Mucosa of stomach (tissue), 1 donor: ENCODE measurements around the gene PEDS1.
"Not testable (repeated sequence)": the region's sequence is repeated elsewhere in the genome, so short reads cannot be mapped to it uniquely, and the experiment has no call there.

Experiments
- H3K27me3 ChIP-seq: one replicate; pipeline ENCODE4 v1.7.0; 2013; ENCODE audit warnings: mild to moderate bottlenecking, low read length; ENCODE audit not compliant: control insufficient read depth, insufficient read depth
- H3K36me3 ChIP-seq: one replicate; pipeline ENCODE4 v1.7.0; 2013; ENCODE audit warnings: low read length; ENCODE audit not compliant: control insufficient read depth, insufficient read depth
- H3K4me1 ChIP-seq: one replicate; pipeline ENCODE4 v1.7.0; 2013; ENCODE audit warnings: mild to moderate bottlenecking, low read length; ENCODE audit not compliant: control insufficient read depth, insufficient read depth
- H3K4me3 ChIP-seq: one replicate; pipeline ENCODE4 v1.7.0; 2013; ENCODE audit warnings: low read length
- H3K9ac ChIP-seq: one replicate; pipeline ENCODE4 v1.7.0; 2013; ENCODE audit warnings: mild to moderate bottlenecking, low read length, moderate library complexity
- H3K9me3 ChIP-seq: one replicate; pipeline ENCODE4 v1.7.0; 2013; ENCODE audit warnings: mild to moderate bottlenecking, low read length, moderate library complexity; ENCODE audit not compliant: control insufficient read depth
- donor health status: Pancreatic carcinoma.

PEDS1 gene

DNA sequence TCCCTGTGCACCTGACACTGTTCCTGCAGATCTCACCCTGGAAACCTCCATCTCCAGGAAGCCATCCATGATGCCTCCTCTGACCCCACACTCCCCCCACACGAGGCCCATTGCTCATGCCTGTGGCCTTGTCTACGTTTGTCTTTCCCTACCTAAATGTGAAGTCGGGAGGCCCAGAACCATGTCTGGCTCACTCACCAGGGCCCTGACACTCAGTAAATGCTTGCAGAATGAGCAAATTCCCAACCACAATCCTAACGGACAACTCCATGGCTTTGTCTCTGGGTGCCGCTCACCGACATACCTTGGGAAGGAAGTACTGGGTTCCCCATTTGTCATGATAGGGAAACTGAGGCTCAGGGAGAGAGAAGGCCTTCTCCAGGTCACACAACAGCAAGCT is 7.3 kb downstream of the PEDS1 start:
- Histone ChIP-seq H3K36me3 (peaks cover 17% of the 10 kb centered on the region), H3K4me3 (no peak overlapping the region), H3K27me3 (no peaks in the 10 kb centered on the region), H3K9me3 (no peaks in the 10 kb centered on the region), H3K4me1 (peaks cover 77% of the 10 kb centered on the region), H3K9ac (peak overlapping the region; percentile 69)

DNA sequence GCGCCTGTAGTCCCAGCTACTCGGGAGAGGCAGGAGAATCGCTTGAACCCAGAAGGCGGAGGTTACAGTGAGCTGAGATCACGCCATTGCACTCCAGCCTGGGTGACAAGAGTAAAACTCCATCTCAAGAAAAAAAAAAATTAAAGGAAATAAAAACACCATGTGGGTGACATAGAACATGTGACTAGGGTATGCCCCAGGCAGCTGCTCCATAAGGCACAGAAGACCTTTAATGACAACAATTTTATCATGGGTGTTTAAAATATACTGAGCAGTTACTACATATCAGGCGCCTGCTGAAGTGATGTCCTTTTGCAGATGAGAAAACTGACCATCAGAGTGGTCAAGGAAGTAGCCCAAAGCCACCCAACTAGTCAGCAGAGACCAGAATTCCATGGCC is 8.0 kb downstream of the PEDS1 start:
- peaks cover 17% of the 10 kb centered on the region for H3K36me3 ChIP-seq
- H3K4me1 ChIP-seq: peaks cover 77% of the 10 kb centered on the region
- H3K27me3 ChIP-seq: no peaks in the 10 kb centered on the region
- H3K9me3 ChIP-seq: no peaks in the 10 kb centered on the region
- H3K4me3 ChIP-seq: no peak overlapping the region
- H3K9ac ChIP-seq: no peak overlapping the region

GRCh38 chr20:50144362-50144761 is 9.2 kb downstream of the PEDS1 start:
- H3K9me3 ChIP-seq: no peaks in the 10 kb centered on the region
- H3K4me1 ChIP-seq: peaks cover 71% of the 10 kb centered on the region
- no peaks in the 10 kb centered on the region for H3K27me3 ChIP-seq
- no peak overlapping the region for H3K9ac ChIP-seq
- no peak overlapping the region for H3K4me3 ChIP-seq
- peaks cover 17% of the 10 kb centered on the region for H3K36me3 ChIP-seq

DNA sequence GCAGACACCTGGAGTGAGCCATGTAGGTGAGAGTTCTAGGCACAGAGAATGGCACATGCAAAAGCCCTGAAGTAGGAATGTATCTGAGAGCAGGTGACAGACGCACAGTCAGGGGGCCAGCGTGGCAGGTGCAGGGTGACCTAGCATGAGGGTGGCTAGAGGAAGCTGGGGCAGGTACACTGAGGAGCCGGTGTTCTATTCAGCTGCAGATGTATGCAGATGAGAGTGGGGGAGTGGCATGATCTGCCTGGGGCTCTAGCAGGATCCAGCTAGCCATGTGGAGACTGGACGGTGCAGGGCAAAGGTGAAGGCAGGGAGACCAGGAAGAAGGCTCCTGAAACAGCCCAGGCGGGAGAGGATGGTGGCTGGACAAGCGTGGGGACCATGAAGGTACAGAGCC is 10.7 kb downstream of the PEDS1 start:
- Histone ChIP-seq H3K4me1 (peaks cover 72% of the 10 kb centered on the region), H3K9ac (no peak overlapping the region), H3K36me3 (peaks cover 14% of the 10 kb centered on the region), H3K4me3 (no peak overlapping the region), H3K9me3 (no peaks in the 10 kb centered on the region), H3K27me3 (no peaks in the 10 kb centered on the region)

DNA sequence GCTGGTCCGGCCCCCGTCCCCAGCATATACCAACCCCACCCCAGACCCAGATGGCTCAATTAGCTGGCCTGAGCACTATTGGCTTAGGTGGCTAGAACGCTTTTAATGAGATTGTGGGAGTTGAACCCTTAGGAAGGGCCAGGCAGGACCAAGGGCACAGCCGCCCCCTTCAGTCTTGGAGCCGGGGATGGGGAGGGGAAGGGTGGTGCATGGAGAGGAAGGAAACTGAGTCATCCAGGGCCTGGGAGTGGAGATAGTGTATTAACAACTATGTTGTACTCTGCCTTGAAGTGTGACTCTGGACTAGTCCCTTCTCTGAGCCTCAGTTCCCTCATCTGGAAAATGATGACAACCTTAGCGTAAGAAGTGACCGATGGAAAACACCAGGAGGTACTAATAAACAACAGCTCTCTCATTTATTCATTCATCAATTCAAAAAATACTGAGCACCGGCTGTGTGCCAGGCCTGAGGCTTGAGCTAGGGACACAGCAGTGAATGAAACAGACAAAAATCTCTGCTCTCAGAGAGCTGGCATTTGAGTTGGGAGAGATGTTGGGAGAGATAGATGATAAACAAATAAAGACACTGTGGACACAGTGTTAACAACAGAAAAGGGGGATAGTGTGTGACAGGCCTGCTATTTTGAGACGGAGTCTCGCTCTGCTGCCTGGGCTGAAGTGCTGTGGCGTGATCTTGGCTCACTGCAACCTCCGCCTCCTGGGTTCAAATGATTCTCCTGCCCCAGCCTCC is 11.5 kb downstream of the PEDS1 start:
- Histone ChIP-seq H3K4me1 (peaks cover 64% of the 10 kb centered on the region), H3K36me3 (peaks cover 14% of the 10 kb centered on the region), H3K27me3 (no peaks in the 10 kb centered on the region), H3K9ac (peak overlapping the region; percentile 16), H3K4me3 (no peak overlapping the region), H3K9me3 (no peaks in the 10 kb centered on the region)

DNA sequence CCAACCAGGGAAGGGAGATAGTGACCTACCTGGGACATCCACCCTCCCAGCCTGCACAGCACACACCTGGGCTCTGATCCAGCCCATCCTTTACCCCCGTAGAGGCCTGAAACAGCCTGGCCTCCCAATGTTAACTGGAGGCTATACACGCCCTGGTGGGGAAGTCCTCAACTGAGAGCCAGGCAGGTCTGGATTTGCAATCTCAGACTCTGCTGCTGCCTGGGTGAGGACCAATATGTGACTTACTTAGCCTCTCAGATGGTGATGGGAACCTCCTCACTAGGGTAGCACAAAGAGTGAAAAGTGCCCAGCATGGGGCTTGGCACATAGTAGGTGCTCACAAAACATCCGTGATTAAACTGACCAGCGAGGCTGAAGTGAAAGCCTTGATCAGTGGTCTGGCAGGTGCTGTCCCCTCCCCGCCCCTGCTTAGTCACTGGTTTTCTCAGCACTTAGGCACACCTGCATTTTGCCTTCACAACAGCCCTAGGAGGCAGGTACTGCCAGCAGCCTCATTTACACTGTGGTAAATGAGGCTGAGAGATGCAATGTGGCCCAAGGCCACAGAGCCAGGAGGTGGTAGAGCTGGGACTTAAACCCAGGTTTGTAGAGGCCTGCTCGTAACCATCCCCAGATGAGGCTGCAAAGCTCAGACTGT is 12.4 kb downstream of the PEDS1 start:
- H3K4me1 ChIP-seq: peaks cover 56% of the 10 kb centered on the region
- no peak overlapping the region for H3K4me3 ChIP-seq
- H3K9ac ChIP-seq: peak overlapping the region; percentile 19
- H3K9me3 ChIP-seq: no peaks in the 10 kb centered on the region
- H3K36me3 ChIP-seq: peaks cover 14% of the 10 kb centered on the region
- no peaks in the 10 kb centered on the region for H3K27me3 ChIP-seq

DNA sequence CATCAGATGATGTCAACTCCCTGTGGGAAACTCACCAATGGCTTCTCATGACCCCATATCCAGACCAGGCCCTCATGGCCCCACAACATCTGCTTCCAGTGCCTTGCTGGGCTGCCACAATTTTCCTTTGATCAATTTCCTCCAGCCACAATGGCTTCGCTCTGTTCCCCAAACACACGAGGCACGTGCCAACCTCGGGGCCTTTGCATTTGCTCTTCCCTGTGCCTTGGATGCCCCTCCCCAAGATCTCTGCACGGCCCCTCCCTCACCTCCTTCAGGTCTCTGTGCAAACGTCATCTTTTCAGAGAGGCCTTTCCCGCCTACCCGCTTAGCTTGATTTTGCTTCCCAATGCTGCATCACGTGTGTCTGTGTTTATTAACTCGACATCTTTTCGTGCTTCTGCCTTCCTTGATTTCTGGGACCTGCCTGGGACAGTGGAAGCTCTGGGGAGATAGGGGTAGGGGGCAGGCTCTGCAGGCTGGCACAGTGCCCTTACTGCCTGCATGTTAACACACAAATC is 13.1 kb downstream of the PEDS1 start:
- H3K9me3 ChIP-seq: no peaks in the 10 kb centered on the region
- H3K36me3 ChIP-seq: peaks cover 14% of the 10 kb centered on the region
- H3K27me3 ChIP-seq: no peaks in the 10 kb centered on the region
- no peak overlapping the region for H3K9ac ChIP-seq
- H3K4me1 ChIP-seq: peaks cover 52% of the 10 kb centered on the region
- no peak overlapping the region for H3K4me3 ChIP-seq

DNA sequence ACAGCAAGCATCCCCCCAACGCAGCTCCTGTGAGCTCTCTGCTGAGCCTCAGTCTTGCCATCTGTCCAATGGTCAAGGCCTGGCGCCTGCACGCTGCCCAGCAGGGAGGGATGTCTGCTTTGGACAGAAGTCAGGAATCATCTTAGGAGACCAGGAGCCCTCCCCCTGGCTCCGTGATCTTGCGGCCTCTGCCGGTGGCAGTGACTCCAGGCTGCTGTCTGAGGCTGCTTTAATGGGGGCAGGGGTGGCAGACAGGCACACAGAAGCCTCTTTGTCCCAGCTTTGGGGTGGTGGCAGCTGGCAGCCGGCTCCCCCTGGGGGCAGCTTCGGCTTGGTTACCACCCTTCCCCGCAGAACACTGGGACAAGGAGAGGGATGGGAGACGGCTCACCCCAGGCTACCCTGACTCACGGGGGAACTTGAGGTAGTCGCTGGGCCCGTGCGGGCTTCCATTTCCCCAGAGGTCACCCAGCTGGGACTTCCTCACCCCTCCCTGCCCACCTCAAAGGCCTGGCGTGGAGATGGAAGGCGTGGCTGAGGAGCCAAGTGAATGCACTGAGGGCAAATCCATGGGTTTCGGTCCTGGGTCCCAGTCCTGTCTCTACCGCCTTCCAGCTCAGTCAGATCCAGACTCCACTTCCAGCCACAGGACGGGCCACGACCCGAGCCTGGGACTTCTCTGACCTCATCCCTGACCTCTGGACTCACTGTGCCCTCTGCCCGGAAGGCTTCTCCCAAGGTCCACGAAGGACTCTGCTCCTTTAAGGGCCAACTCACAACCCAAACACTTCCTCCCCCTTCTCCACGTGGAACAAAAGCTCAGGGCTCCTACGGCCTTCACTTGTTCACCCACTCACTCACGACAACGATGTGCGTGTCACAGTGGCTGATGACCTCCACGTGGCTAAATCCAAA is 14.8 kb downstream of the PEDS1 start:
- Histone ChIP-seq H3K27me3 (no peaks in the 10 kb centered on the region), H3K9me3 (no peaks in the 10 kb centered on the region), H3K9ac (no peak overlapping the region), H3K4me1 (peaks cover 45% of the 10 kb centered on the region), H3K4me3 (no peak overlapping the region), H3K36me3 (peaks cover 14% of the 10 kb centered on the region)

GRCh38 chr20:50138120-50138478 is 15.4 kb downstream of the PEDS1 start:
- H3K4me1 ChIP-seq: peaks cover 43% of the 10 kb centered on the region
- no peaks in the 10 kb centered on the region for H3K27me3 ChIP-seq
- no peaks in the 10 kb centered on the region for H3K9me3 ChIP-seq
- peaks cover 11% of the 10 kb centered on the region for H3K36me3 ChIP-seq
- no peak overlapping the region for H3K4me3 ChIP-seq
- H3K9ac ChIP-seq: no peak overlapping the region

DNA sequence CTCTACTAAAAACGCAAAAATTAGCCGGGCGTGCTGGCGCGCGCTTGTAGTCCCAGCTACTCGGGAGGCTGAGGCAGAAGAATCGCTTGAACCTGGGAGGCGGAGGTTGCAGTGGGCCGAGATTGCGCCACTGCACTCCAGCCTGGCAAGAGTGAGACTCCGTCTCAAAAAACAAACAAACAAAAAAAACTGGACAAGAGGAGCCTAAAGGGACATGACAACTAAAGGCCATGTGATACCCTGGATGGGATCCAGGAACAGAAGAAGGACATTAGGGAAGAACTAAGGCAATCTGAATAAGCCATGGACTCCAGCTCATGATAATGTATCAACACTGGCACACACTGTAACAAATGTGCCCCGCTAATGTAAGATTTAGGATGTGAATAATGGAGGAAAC is 15.8 kb downstream of the PEDS1 start:
- H3K4me1 ChIP-seq: peaks cover 40% of the 10 kb centered on the region
- H3K36me3 ChIP-seq: not testable (repeated sequence)

GRCh38 chr20:50136822-50137599 is 16.5 kb downstream of the PEDS1 start:
- no peak overlapping the region for H3K9ac ChIP-seq
- no peaks in the 10 kb centered on the region for H3K27me3 ChIP-seq
- no peak overlapping the region for H3K4me3 ChIP-seq
- peaks cover 3% of the 10 kb centered on the region for H3K36me3 ChIP-seq
- H3K9me3 ChIP-seq: no peaks in the 10 kb centered on the region
- H3K4me1 ChIP-seq: peaks cover 39% of the 10 kb centered on the region

More for the DNA sequence above, 15.8 kb downstream of the PEDS1 start:
- H3K9ac ChIP-seq, H3K27me3 ChIP-seq, H3K9me3 ChIP-seq, H3K4me3 ChIP-seq: not testable (repeated sequence)
